Ectodermal cell (in vitro differentiated cells): ENCODE data around the gene PCBP3.
"Not testable (repeated sequence)": the region's sequence is repeated elsewhere in the genome, so short reads cannot be mapped to it uniquely, and the experiment has no call there.

Source experiments
- H3K27ac ChIP-seq: 2 replicates; pipeline ENCODE4 v1.7.0; 2013; ENCODE audit warnings: mild to moderate bottlenecking, low read depth, low read length; ENCODE audit not compliant: insufficient read depth, poor library complexity, severe bottlenecking
- H3K27me3 ChIP-seq: 2 replicates; pipeline ENCODE4 v1.7.0; 2013; ENCODE audit warnings: mild to moderate bottlenecking, low read length; ENCODE audit not compliant: insufficient read depth, control insufficient read depth, poor library complexity, severe bottlenecking
- H3K36me3 ChIP-seq: one replicate; pipeline ENCODE4 v1.7.0; 2013; ENCODE audit warnings: low read length; ENCODE audit not compliant: control insufficient read depth, insufficient read depth
- H3K4me1 ChIP-seq: one replicate; pipeline ENCODE4 v1.7.0; 2013; ENCODE audit warnings: low read length; ENCODE audit not compliant: control insufficient read depth, insufficient read depth
- H3K4me3 ChIP-seq: 2 replicates; pipeline ENCODE4 v1.7.0; 2013; ENCODE audit warnings: low read depth, low read length, control low read depth; ENCODE audit not compliant: insufficient read depth
- H3K9me3 ChIP-seq: 2 replicates; pipeline ENCODE4 v1.7.0; 2013; ENCODE audit warnings: mild to moderate bottlenecking, low read length, moderate library complexity; ENCODE audit not compliant: control insufficient read depth
- WGBS, 2 experiments: methylation state at CpG; one replicate each; pipeline ENCODE4 v1.1.7; 2013; ENCODE audit warnings: missing lambda C conversion rate in 2 of 2; 5-methylcytosine and 5-hydroxymethylcytosine counted together

Gene PCBP3

GRCh38 chr21:45877821-45878469 is 234.4 kb downstream of the PCBP3 start:
- no peaks in the 10 kb centered on the region for H3K36me3 ChIP-seq
- no peaks in the 10 kb centered on the region for H3K9me3 ChIP-seq
- 89 to 92% methylated on average over 9 of the region's 9 CpGs for WGBS, 2 experiments
- H3K4me1 ChIP-seq = peaks cover 14% of the 10 kb centered on the region
- no peaks in the 10 kb centered on the region for H3K27me3 ChIP-seq
- no peak overlapping the region for H3K27ac ChIP-seq
- no peak overlapping the region for H3K4me3 ChIP-seq

- no peak overlapping the region for H3K27ac ChIP-seq
- no peaks in the 10 kb centered on the region for H3K36me3 ChIP-seq
- peaks cover 9% of the 10 kb centered on the region for H3K4me1 ChIP-seq
- no peak overlapping the region for H3K4me3 ChIP-seq
- no peaks in the 10 kb centered on the region for H3K9me3 ChIP-seq
- H3K27me3 ChIP-seq = no peaks in the 10 kb centered on the region
- WGBS, 2 experiments = 62 to 65% methylated on average over 29 of the region's 29 CpGs
Observed at GRCh38 chr21:45880097-45881068, 236.9 kb downstream of the PCBP3 start.

- Histone ChIP-seq H3K4me1 (no peaks in the 10 kb centered on the region), H3K36me3 (no peaks in the 10 kb centered on the region), H3K9me3 (no peaks in the 10 kb centered on the region), H3K27me3 (no peaks in the 10 kb centered on the region), H3K27ac (no peak overlapping the region), H3K4me3 (no peak overlapping the region)
- 83 to 87% methylated on average over 8 of the region's 8 CpGs for WGBS, 2 experiments
Observed at GRCh38 chr21:45882645-45883044, 239.1 kb downstream of the PCBP3 start.

GRCh38 chr21:45883090-45883489 is 239.6 kb downstream of the PCBP3 start:
- H3K27ac ChIP-seq = no peak overlapping the region
- WGBS, 2 experiments = 97 to 98% methylated on average over 4 of the region's 4 CpGs
- H3K9me3 ChIP-seq = no peaks in the 10 kb centered on the region
- H3K4me1 ChIP-seq = no peaks in the 10 kb centered on the region
- no peak overlapping the region for H3K4me3 ChIP-seq
- no peaks in the 10 kb centered on the region for H3K27me3 ChIP-seq
- no peaks in the 10 kb centered on the region for H3K36me3 ChIP-seq

- no peaks in the 10 kb centered on the region for H3K36me3 ChIP-seq
Observed at GRCh38 chr21:45885597-45885929, 242.0 kb downstream of the PCBP3 start.

GRCh38 chr21:45885930-45886601 is 242.5 kb downstream of the PCBP3 start:
- not testable (repeated sequence) for H3K27ac ChIP-seq, H3K36me3 ChIP-seq

More at GRCh38 chr21:45885597-45885929, 242.0 kb downstream of the PCBP3 start:
- Histone ChIP-seq H3K27ac (no peak overlapping the region), H3K4me3 (no peak overlapping the region), H3K27me3 (no peaks in the 10 kb centered on the region), H3K4me1 (no peaks in the 10 kb centered on the region), H3K9me3 (no peaks in the 10 kb centered on the region)
- WGBS, 2 experiments = 74 to 87% methylated on average over 3 of the region's 3 CpGs

GRCh38 chr21:45886610-45887026 is 243.1 kb downstream of the PCBP3 start:
- no peaks in the 10 kb centered on the region for H3K27me3 ChIP-seq
- WGBS, 2 experiments = 83 to 84% methylated on average over 11 of the region's 11 CpGs

More at GRCh38 chr21:45885930-45886601, 242.5 kb downstream of the PCBP3 start:
- H3K4me1 ChIP-seq, H3K27me3 ChIP-seq, H3K9me3 ChIP-seq, H3K4me3 ChIP-seq: not testable (repeated sequence)
- WGBS, 2 experiments = 92% methylated on average over 19 of the region's 21 CpGs

GRCh38 chr21:45887120-45887611 is 243.6 kb downstream of the PCBP3 start:
- Histone ChIP-seq H3K9me3 (no peaks in the 10 kb centered on the region), H3K4me1 (no peaks in the 10 kb centered on the region), H3K27ac (no peak overlapping the region), H3K4me3 (no peak overlapping the region), H3K36me3 (no peaks in the 10 kb centered on the region), H3K27me3 (no peaks in the 10 kb centered on the region)
- WGBS, 2 experiments = 95 to 97% methylated on average over 6 of the region's 6 CpGs

More at GRCh38 chr21:45886610-45887026, 243.1 kb downstream of the PCBP3 start:
- no peaks in the 10 kb centered on the region for H3K36me3 ChIP-seq
- no peaks in the 10 kb centered on the region for H3K9me3 ChIP-seq
- no peaks in the 10 kb centered on the region for H3K4me1 ChIP-seq
- H3K27ac ChIP-seq = no peak overlapping the region
- H3K4me3 ChIP-seq = no peak overlapping the region

GRCh38 chr21:45887788-45888187 is 244.3 kb downstream of the PCBP3 start:
- H3K36me3 ChIP-seq = no peaks in the 10 kb centered on the region
- 88 to 89% methylated on average over 16 of the region's 16 CpGs for WGBS, 2 experiments
- no peaks in the 10 kb centered on the region for H3K9me3 ChIP-seq
- no peak overlapping the region for H3K27ac ChIP-seq
- no peaks in the 10 kb centered on the region for H3K4me1 ChIP-seq
- H3K27me3 ChIP-seq = no peaks in the 10 kb centered on the region
- H3K4me3 ChIP-seq = no peak overlapping the region
